Stimulated activated naive CD4-positive, alpha-beta T cell (primary cell): Measurements from ENCODE around the gene FOXP1.

Experiments
- DNase-seq, 6 experiments: peaks; one replicate each; lab custom pipeline; 2025; lab: John Stamatoyannopoulos, UW

Gene FOXP1

GRCh38 chr3:71241246-71241901 lies 342.2 kb downstream of the FOXP1 start:
- no peak for DNase-seq

- no peak for DNase-seq
Observed at GRCh38 chr3:71240034-71240433, 343.5 kb downstream of the FOXP1 start.

- no peak for DNase-seq
Observed at GRCh38 chr3:71238355-71238757, 345.2 kb downstream of the FOXP1 start.

GRCh38 chr3:71237672-71238071 lies 345.9 kb downstream of the FOXP1 start:
- DNase-seq = no peak

GRCh38 chr3:71235846-71236245 lies 347.7 kb downstream of the FOXP1 start:
- DNase-seq = no peak

GRCh38 chr3:71232895-71233294 lies 350.6 kb downstream of the FOXP1 start:
- DNase-seq = no peak

GRCh38 chr3:71232175-71232679 lies 351.3 kb downstream of the FOXP1 start:
- no peak for DNase-seq

GRCh38 chr3:71231680-71232079 lies 351.8 kb downstream of the FOXP1 start:
- no peak for DNase-seq

- peak in 3 of 6 experiments; percentile 16 to 48 (median 26) for DNase-seq
Observed at GRCh38 chr3:71229905-71230657, 353.4 kb downstream of the FOXP1 start.

GRCh38 chr3:71228156-71228866 lies 355.2 kb downstream of the FOXP1 start:
- no peak for DNase-seq

- DNase-seq = peak in 1 of 6 experiments; percentile 52
Observed at GRCh38 chr3:71227270-71227661, 356.3 kb downstream of the FOXP1 start.

GRCh38 chr3:71226565-71227269 lies 356.8 kb downstream of the FOXP1 start:
- DNase-seq = peak; percentile 18 to 78 (median 62)

- DNase-seq = no peak
Observed at GRCh38 chr3:71225951-71226564, 357.5 kb downstream of the FOXP1 start.

- DNase-seq = no peak
Observed at GRCh38 chr3:71225002-71225684, 358.4 kb downstream of the FOXP1 start.

GRCh38 chr3:71219744-71220638 lies 363.5 kb downstream of the FOXP1 start:
- DNase-seq = no peak

- DNase-seq = no peak
Observed at GRCh38 chr3:71218508-71218907, 365.0 kb downstream of the FOXP1 start.

GRCh38 chr3:71217640-71218222 lies 365.8 kb downstream of the FOXP1 start:
- DNase-seq = no peak

GRCh38 chr3:71215351-71215750 lies 368.2 kb downstream of the FOXP1 start:
- DNase-seq = no peak

GRCh38 chr3:71214797-71215196 lies 368.7 kb downstream of the FOXP1 start:
- no peak for DNase-seq

GRCh38 chr3:71214016-71214415 lies 369.5 kb downstream of the FOXP1 start:
- no peak for DNase-seq
